Mononuclear cell (primary cell): ENCODE data around the gene TIMM17B. TPM values are rescaled to one million over a fixed set of nuclear protein-coding genes. Genes with fewer than 3 reads are reported as not detected.
A peak's percentile ranks its signal among the peaks of the same experiment; 100 is the strongest.
"Not testable (repeated sequence)": the region's sequence is repeated elsewhere in the genome, so short reads cannot be mapped to it uniquely, and the experiment has no call there.

Experiments
- H3K27me3 ChIP-seq: 2 replicates; pipeline ENCODE4 v1.6.0; 2011; ENCODE audit warnings: low read length, control low read depth; ENCODE audit not compliant: insufficient read depth
- H3K4me1 ChIP-seq: 2 replicates; pipeline ENCODE4 v1.5.1; 2011; ENCODE audit warnings: mild to moderate bottlenecking, low read length, control low read depth; ENCODE audit not compliant: insufficient read depth
- H3K4me3 ChIP-seq: 2 replicates; pipeline ENCODE4 v1.5.1; 2011; ENCODE audit warnings: mild to moderate bottlenecking, low read length, moderate library complexity
- H3K9me3 ChIP-seq: 2 replicates; pipeline ENCODE4 v1.5.1; 2011; ENCODE audit warnings: low read depth, mild to moderate bottlenecking, control low read depth, low read length
- total RNA-seq: library from RNA; depleted of rRNA; stranded (reverse); fragments of >200 nt; gene quantifications from one replicate; pipeline ENCODE4 v1.2.3, GENCODE V29; 2012

The TIMM17B gene
- total RNA-seq, 1 donor: 18.3 TPM

DNA sequence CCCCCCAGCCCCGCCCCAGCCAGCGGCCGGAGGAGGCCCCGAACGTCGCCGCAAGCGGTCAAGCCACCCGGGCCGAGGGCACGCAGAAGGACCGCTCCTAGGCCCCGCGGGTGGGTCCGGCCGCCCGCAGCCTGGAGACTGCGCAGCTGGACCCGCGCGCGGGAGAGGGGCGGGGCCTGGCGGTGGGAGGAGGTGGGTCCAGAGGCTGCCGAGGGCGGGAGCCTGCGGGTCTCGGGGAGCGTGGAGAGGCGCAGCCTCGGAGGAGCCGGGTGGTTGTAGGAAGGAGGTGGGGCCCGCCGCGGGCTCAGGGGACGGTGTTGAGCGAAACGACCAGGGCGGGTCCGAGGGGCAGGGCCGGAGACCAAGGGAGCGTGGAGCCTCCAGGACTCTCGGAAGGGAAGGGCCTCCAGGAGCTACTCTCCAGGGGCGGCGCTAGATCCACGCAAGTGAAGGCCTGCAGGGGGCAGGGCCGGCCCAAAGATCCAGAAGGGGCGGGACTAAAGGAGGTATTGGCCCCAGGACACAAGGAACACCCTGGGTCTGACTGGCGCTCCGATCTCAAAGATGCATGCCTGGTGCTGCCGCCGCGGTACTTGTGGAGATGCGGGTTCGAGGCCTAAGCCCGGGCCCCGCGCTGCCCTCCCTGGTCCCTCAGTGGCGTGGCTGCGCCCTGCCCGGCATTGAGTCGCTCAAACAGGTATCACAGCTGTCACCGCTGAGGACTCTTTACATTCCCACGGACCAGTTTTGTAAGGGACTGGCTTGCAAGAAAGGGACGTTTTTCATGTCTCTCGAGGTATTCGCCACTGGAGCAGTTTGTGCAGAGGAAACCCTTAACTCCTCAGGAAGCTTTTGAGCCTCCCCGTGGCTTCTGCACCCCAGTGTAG lies 5.9 kb downstream of the TIMM17B start:
- Histone ChIP-seq H3K4me1 (peaks cover 21% of the 10 kb centered on the region), H3K4me3 (peak overlapping the region; percentile 40), H3K27me3 (no peaks in the 10 kb centered on the region), H3K9me3 (no peaks in the 10 kb centered on the region)

DNA sequence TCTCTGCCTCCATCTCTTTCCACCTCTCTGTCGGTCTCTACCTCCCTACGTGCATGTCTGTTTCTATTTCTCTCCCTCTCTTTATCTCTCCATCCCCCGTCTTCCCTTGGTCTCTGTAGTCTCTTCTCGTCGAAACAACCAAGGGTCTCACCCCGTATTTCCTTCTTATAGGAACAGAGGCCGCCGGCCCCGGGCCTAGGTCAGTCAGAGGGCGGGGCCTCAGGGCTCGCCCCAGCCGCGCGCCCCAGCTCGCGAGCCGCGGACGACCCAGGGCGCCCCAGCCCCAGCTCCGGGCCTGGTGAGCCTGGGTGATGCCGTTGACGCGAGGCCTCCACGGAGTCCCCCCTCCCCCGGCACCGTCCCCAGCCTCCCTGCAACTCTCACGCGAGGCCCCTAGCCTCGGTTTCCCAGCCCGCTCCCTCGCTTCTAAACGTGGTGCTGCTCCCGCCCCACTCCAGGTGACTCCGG lies 6.6 kb downstream of the TIMM17B start:
- H3K9me3 ChIP-seq: no peaks in the 10 kb centered on the region

DNA sequence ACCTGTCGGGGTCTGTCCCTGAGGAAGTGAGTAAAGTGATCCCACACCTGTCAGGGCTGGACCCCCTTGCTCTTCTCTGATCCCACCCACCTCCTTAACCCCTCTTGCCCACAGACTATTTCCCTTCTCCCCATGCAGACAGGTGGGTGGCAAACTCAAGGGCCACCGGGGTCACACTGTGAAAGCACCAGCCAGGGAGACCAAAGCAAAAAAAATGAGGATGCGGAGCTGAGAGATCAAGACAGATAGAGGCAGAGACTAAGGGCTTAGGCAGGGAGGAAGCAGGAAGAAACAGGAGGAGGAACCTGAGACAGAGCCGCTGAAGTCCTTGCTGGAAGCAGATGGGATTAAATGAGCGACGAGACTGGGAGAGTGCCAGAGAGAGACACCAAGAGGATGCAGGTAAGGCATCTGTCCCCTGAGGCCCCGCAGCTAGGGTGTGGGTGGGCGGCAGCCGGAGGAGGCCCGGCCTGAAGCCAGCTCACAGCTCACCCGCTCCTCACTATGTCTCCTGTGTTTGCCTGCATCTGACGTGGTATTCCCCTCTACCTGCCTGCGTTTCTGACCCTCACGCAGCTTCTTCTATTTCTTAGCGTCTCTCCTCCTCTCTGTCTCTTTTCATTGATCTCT lies 7.2 kb downstream of the TIMM17B start:
- no peaks in the 10 kb centered on the region for H3K27me3 ChIP-seq
- H3K9me3 ChIP-seq: no peaks in the 10 kb centered on the region
- H3K4me1 ChIP-seq: peaks cover 14% of the 10 kb centered on the region
- H3K4me3 ChIP-seq: peak overlapping the region; percentile 40

More for the DNA sequence above, 6.6 kb downstream of the TIMM17B start:
- Histone ChIP-seq H3K4me1 (peaks cover 14% of the 10 kb centered on the region), H3K27me3 (no peaks in the 10 kb centered on the region), H3K4me3 (peak overlapping the region; percentile 40)

DNA sequence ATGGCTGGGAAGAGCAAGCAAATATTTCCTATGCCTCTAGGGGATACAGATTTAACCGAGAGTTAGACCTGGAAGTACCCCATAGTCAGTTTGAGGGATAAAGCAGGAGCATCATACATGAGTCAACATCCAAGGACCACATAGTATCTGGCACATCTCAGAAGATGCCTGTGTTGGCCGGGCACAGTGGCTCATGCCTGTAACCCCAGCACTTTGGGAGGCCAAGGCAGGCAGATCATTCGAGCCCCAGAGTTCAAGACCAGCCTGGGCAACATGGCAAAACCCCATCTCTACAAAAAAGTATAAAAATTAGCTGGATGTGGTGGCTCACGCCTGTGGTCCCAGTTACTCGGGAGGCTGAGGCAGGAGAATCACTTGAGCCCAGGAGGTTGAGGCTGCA lies 11.0 kb downstream of the TIMM17B start:
- not testable (repeated sequence) for H3K4me1 ChIP-seq, H3K9me3 ChIP-seq, H3K27me3 ChIP-seq, H3K4me3 ChIP-seq

DNA sequence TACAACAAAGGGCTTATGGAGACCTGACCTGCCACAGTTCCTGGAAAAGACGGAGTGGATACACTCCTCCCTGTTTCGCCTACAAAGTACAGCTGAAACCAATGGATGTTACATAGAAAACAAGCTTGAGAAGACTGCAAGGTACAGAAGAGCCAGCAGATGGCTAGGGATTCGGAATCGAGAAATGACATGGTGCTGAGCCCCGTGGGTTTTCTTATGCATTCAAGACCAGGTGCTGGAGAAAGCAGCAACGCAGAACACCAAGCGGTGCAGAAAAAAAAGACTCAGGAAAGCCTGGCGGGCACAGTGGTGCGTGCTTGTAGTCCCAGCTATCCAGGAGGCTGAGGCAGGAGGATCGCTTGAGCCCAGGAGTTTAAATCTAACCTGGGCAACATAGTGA lies 13.8 kb downstream of the TIMM17B start:
- H3K4me3 ChIP-seq: no peak overlapping the region
- H3K27me3 ChIP-seq: no peaks in the 10 kb centered on the region
- H3K9me3 ChIP-seq: no peaks in the 10 kb centered on the region
- H3K4me1 ChIP-seq: no peaks in the 10 kb centered on the region

DNA sequence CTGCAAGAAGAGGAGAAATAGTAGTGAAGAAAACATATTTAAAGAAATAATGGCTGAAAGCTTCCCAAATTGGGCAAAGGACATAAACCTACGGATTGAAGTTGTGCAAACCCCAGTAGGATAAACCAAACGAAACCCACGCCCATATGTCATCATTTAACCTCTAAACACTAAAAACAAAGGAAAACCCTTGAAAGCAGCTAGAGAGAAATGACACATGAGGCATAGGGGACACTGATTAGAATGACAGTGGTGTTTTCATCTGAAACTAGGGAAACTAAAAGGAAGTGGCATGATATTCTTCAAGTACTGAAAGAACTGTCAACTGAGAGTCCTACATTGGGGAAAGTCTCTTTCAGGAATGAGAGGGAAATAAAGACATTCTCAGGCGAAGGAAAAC lies 20.6 kb downstream of the TIMM17B start:
- H3K27me3 ChIP-seq, H3K4me3 ChIP-seq, H3K9me3 ChIP-seq, H3K4me1 ChIP-seq: not testable (repeated sequence)

DNA sequence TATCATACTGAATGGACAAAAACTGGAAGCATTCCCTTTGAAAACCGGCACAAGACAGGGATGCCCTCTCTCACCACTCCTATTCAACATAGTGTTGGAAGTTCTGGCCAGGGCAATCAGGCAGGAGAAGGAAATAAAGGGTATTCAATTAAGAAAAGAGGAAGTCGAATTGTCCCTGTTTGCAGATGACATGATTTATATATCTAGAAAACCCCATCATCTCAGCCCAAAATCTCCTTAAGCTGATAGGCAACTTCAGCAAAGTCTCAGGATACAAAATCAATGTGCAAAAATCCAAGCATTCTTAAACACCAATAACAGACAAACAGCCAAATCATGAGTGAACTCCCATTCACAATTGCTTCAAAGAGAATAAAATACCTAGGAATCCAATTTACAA lies 25.6 kb downstream of the TIMM17B start:
- not testable (repeated sequence) for H3K4me1 ChIP-seq, H3K4me3 ChIP-seq, H3K27me3 ChIP-seq, H3K9me3 ChIP-seq

DNA sequence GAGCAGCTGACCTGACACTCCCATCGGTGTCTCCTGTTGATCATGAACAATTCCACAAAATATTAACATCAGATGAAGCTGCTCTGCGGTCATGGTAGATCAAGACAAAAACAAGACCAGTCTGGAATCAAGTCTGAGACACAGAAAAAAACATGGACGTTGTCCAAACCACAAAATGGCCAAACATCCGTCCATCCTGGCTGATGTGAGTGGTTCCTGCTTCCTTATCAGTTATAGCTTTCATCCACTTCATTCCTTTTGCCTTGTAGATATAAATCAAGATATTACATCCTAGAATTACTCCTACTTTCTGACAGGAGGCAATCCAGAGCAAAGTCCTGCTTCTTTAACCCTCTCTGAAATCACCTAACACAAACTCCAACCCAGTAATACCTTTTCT lies 33.4 kb downstream of the TIMM17B start:
- Histone ChIP-seq H3K4me3 (no peak overlapping the region), H3K27me3 (no peaks in the 10 kb centered on the region), H3K4me1 (no peaks in the 10 kb centered on the region), H3K9me3 (no peaks in the 10 kb centered on the region)

DNA sequence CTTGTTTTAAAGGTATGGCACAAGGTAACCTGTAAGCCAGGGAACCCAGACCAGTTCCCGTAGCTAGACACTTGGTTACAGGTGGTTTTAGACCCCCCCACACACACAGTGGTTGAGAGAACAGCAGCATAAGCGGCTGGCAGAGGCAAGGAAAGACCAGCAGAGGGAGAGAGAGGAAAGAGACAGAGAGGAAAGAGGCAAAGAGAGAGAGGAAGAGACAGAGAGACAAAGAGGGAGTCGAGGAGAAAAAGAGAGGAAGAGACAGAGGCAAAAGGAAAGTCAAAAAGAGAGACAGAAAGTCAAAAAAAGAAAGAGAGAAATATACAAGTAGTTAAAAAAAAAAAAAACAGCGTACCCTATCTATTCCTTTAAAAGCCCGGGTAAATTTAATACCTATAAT lies 42.7 kb downstream of the TIMM17B start:
- Histone ChIP-seq H3K9me3 (no peaks in the 10 kb centered on the region), H3K27me3 (no peaks in the 10 kb centered on the region)

DNA sequence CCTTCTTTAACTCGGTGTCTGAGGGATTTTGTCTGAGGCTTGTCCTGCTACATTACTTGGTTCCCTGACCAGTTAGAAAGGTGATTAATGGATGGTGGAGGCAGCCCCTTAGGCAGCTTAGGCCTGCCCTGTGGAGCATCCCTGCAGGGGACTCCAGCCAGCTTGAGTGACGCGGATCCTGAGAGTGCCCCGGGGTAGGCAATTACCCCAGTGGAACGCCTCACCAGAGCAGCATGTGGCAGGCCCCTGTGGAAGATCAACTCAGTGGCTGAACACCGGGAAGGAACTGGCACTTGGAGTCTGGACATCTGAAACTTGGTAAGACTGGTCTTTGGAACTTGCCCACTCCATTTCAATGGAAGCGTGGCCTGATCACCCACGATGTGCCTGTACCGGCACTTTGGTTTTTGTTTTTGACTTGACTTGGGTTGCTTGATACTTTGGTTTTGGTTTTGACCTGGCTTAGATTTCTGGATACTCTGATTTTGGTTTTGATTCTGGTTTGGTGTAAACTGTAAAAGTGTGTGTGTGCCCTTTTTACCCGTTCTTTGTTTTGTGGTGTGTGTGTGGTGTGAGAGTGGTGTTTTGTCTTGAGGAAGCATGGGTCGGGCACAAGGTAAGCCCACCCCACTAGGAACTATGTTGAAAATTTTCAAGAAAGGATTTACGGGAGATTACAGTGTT lies 43.3 kb downstream of the TIMM17B start:
- not testable (repeated sequence) for H3K9me3 ChIP-seq, H3K4me3 ChIP-seq, H3K27me3 ChIP-seq, H3K4me1 ChIP-seq

More for the DNA sequence above, 42.7 kb downstream of the TIMM17B start:
- H3K4me3 ChIP-seq: no peak overlapping the region
- no peaks in the 10 kb centered on the region for H3K4me1 ChIP-seq

DNA sequence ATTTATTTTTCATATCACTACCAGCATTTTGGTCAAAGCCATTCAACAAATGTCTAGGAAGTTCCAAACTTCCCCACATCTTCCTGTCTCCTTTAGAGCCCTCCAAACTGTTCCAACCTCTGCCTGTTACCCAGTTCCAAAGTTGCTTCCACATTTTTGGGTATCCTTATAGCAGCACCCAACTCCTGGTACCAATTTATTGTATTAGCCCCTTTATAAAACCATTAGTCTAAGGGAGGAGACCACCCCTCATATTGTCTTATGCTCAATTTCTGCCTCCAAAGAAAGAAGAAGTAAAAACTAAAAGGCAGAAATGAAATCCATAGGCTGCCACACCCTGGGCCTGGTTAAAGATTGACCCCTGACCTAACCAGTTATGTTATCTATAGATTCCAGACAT lies 44.1 kb downstream of the TIMM17B start:
- H3K4me3 ChIP-seq, H3K27me3 ChIP-seq, H3K9me3 ChIP-seq, H3K4me1 ChIP-seq: not testable (repeated sequence)

DNA sequence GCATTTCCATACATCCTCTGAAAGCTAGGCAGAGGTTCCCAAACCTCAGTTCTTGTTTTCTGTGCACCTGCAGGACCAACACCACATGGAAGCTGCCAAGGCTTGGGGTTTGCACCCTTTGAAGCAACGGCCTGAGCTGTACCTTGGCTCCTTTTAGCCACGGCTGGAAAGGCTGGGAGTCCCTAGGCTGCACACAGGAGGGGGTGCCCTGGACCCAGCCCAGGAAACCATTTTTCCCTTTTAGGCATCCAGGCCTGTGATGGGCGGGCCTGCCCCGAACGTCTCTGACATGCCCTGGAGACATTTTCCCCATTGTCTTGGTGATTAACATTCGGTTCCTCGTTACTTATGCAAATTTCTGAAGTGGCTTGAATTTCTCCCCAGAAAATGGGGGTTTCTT lies 44.7 kb downstream of the TIMM17B start:
- H3K4me3 ChIP-seq: no peak overlapping the region
- no peaks in the 10 kb centered on the region for H3K27me3 ChIP-seq
- H3K9me3 ChIP-seq: no peaks in the 10 kb centered on the region
- no peaks in the 10 kb centered on the region for H3K4me1 ChIP-seq

DNA sequence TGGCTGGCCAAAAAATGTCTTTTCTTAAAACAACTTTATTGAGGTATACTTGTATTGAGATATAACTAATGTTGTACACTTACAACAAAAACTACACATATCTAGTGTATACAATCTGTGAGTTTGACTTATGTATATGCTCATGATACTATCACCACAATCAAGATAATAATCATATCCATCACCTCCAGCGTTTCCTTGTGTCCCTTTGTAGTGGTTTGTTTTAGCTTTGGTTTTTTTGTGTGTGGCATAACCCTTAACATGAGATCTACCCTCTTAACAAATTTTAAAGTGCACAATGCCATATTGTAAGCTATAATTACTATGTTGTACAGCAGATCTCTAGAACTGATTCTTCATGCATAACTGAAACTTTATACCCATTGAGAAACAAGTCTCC lies 48.7 kb downstream of the TIMM17B start:
- no peaks in the 10 kb centered on the region for H3K9me3 ChIP-seq
- no peaks in the 10 kb centered on the region for H3K4me1 ChIP-seq
- no peaks in the 10 kb centered on the region for H3K27me3 ChIP-seq
- no peak overlapping the region for H3K4me3 ChIP-seq
